ENCODE results near the gene TLX2. TPM values are rescaled to one million over a fixed set of nuclear protein-coding genes. Genes with fewer than 3 reads are reported as not detected.
A peak's percentile ranks its signal among the peaks of the same experiment; 100 is the strongest.

The TLX2 gene
- total RNA-seq, 1 experiment from 2014 or later, result not detected

DNA sequence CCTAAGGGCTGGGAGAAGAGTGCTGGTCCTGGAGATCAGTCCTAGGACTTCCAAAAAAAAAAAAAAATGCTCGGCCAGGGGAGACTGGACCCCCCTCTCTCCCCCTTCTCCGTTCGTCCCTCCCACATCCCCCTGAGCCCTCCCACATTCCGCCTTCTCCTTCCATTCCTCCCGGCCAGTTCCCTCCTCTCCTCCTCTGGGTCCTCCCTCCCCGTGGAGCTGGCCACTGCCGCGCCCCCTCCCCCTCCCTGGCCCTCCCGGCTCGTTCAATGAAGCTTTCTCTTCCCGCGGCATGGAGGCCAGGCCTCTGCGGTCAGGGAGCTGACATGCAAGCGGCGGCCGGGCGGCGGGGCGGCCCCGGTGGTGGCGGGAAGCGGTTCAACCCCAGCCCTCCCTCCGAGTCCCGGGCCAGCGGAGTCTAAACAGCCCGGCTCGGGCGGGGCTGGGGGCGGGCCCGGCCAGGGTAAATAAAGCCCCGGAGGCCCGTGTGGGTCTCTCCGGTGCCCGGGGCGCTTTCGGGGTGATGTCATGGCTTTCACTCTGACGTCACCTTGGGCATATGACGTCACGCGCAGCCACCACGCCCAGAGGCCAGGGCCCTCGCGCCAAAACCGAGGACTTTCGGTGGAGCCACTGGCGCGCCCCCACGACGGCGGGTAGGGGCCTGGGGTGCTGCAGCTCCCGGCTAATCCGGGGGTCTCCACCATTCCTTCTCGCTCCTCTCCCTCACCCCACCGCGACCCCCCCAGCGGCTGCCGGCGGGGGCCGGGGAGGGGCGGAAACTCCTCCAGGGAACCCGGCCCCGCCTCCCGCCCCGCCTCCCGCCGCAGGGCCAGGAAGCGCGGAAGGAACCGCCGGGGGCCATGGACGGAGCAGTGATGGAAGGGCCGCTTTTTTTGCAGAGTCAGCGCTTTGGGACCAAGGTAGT is 39.9 kb downstream of the TLX2 start, which contains the start of the genes DOK1 and LOXL3:
Gene DOK1 (plus strand): TSS at position 829 of the 928 bp plus-strand sequence. CDS start 35 bp downstream, at position 864.
Gene LOXL3 (minus strand): TSS at position 51 of the 928 bp plus-strand sequence. CDS start 1,308 bp downstream, outside the sequence.
- Histone ChIP-seq H3K36me3 (ENCODE audit: insufficient read depth, low read length, poor library complexity, severe bottlenecking) (peaks cover 7% of the 10 kb centered on the region), H3K27ac (ENCODE audit: low read depth, low read length, poor library complexity, severe bottlenecking) (peak within 1 kb of the TSS; percentile 78), H3K27me3 (replicated peaks; ENCODE audit: insufficient read depth, low read depth, low read length, poor library complexity) (no peaks in the 10 kb centered on the region), H3K4me1 (ENCODE audit: insufficient read depth, low read length, poor library complexity, severe bottlenecking) (peaks cover 3% of the 10 kb centered on the region), H3K9me3 (ENCODE audit: low read depth, low read length, poor library complexity, severe bottlenecking) (no peaks in the 10 kb centered on the region), H3K4me3 (ENCODE audit: low read depth, low read length, poor library complexity, severe bottlenecking) (peak within 1 kb of the TSS; percentile 76)
- ChIA-PET POLR2A (ENCODE audit: low non-redundant PET) (interaction anchor here (0.7 kb wide), 1 partner anchor 15 kb away, joined by 43 read pairs; no protein-coding TSS in a partner anchor), CTCF (no interaction called here)
- peak; percentile 85 for DNase-seq (ENCODE audit: low spot score)
- no TSS peak for BruUV-seq (replicated peaks)
- intact Hi-C loops (cut with micrococcal nuclease; ENCODE audit: unreplicated experiment), result no loop called here
- no peak for TF ChIP-seq EZH2 (IDR thresholded peaks at IDR 0.05; ENCODE audit: borderline replicate concordance, low read depth, low read length, poor library complexity, severe bottlenecking)
- TF ChIP-seq, protein P1, sequence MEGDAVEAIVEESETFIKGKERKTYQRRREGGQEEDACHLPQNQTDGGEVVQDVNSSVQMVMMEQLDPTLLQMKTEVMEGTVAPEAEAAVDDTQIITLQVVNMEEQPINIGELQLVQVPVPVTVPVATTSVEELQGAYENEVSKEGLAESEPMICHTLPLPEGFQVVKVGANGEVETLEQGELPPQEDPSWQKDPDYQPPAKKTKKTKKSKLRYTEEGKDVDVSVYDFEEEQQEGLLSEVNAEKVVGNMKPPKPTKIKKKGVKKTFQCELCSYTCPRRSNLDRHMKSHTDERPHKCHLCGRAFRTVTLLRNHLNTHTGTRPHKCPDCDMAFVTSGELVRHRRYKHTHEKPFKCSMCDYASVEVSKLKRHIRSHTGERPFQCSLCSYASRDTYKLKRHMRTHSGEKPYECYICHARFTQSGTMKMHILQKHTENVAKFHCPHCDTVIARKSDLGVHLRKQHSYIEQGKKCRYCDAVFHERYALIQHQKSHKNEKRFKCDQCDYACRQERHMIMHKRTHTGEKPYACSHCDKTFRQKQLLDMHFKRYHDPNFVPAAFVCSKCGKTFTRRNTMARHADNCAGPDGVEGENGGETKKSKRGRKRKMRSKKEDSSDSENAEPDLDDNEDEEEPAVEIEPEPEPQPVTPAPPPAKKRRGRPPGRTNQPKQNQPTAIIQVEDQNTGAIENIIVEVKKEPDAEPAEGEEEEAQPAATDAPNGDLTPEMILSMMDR (conservative IDR thresholded peaks at IDR 0.05; ENCODE audit: low read depth, low read length), result no peak

DNA sequence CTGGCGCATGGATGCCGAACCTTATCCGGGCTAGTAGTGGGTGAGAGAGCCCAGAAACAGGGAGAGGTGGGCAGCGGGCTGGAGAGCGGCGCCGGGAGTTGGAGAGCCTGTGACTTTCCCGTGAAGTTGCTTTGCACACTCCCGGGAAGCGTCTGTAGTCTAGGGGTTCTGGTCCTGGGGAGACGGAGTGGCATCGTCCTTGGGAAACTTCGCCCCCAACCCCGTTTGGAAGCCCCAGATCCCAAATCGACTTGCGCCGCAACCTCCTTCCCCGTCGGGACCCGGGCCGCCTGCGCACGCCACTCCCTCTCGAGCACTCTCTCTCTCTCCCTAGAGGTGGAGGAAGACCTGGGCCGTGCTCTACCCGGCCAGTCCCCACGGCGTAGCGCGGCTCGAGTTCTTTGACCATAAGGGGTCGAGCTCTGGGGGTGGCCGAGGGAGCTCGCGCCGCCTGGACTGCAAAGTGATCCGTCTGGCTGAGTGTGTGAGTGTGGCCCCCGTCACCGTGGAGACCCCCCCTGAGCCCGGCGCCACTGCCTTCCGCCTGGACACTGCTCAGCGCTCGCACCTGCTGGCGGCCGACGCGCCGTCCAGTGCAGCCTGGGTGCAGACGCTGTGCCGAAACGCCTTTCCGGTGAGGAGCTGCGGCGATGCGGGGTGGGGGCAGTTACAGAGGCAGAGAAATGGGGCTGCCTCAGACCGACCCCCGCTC is 40.7 kb downstream of the TLX2 start:
- intact Hi-C loops (cut with micrococcal nuclease; ENCODE audit: unreplicated experiment), result no loop called here
- ChIA-PET CTCF (no interaction called here), POLR2A (ENCODE audit: low non-redundant PET) (no interaction called here)
- no peaks in the 10 kb centered on the region for H3K9me3 ChIP-seq (ENCODE audit: low read depth, low read length, poor library complexity, severe bottlenecking)
- peaks cover 7% of the 10 kb centered on the region for H3K36me3 ChIP-seq (ENCODE audit: insufficient read depth, low read length, poor library complexity, severe bottlenecking)
- H3K27ac ChIP-seq (ENCODE audit: low read depth, low read length, poor library complexity, severe bottlenecking), result peak overlapping the region; percentile 78
- H3K27me3 ChIP-seq (replicated peaks; ENCODE audit: insufficient read depth, low read depth, low read length, poor library complexity), result no peaks in the 10 kb centered on the region
- no peaks in the 10 kb centered on the region for H3K4me1 ChIP-seq (ENCODE audit: insufficient read depth, low read length, poor library complexity, severe bottlenecking)
- TSS peak; percentile 54 for BruUV-seq (replicated peaks)
- TF ChIP-seq, protein P1 (conservative IDR thresholded peaks at IDR 0.05; ENCODE audit: low read depth, low read length), result no peak
- no peak for TF ChIP-seq EZH2 (IDR thresholded peaks at IDR 0.05; ENCODE audit: borderline replicate concordance, low read depth, low read length, poor library complexity, severe bottlenecking)
- DNase-seq (ENCODE audit: low spot score), result peak; percentile 36
- H3K4me3 ChIP-seq (ENCODE audit: low read depth, low read length, poor library complexity, severe bottlenecking), result peak overlapping the region; percentile 76

DNA sequence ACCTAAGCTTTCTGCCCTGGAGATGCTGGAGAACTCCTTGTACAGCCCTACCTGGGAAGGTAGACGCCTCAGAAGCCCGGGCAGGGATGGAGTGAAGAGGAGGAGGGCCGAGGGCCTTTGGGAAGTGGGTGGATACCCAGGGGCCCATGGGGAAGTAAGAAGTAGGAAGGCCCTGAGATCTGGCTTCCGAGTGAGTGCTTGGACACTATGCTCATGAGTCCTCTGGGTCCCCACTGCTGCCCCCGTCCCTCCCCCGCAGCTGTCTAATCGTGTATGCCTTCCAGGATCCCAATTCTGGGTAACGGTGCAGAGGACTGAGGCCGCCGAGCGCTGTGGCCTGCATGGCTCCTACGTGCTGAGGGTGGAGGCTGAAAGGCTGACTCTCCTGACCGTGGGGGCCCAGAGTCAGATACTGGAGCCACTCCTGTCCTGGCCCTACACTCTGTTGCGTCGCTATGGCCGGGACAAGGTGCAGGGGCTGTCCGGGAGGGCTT is 41.4 kb downstream of the TLX2 start:
- H3K27me3 ChIP-seq (replicated peaks; ENCODE audit: insufficient read depth, low read depth, low read length, poor library complexity), result no peaks in the 10 kb centered on the region
- H3K4me1 ChIP-seq (ENCODE audit: insufficient read depth, low read length, poor library complexity, severe bottlenecking), result no peaks in the 10 kb centered on the region
- no peak for DNase-seq (ENCODE audit: low spot score)
- H3K27ac ChIP-seq (ENCODE audit: low read depth, low read length, poor library complexity, severe bottlenecking), result no peak overlapping the region
- intact Hi-C loops (cut with micrococcal nuclease; ENCODE audit: unreplicated experiment), result no loop called here
- no peaks in the 10 kb centered on the region for H3K9me3 ChIP-seq (ENCODE audit: low read depth, low read length, poor library complexity, severe bottlenecking)
- no peak for TF ChIP-seq EZH2 (IDR thresholded peaks at IDR 0.05; ENCODE audit: borderline replicate concordance, low read depth, low read length, poor library complexity, severe bottlenecking)
- TF ChIP-seq, protein P1 (conservative IDR thresholded peaks at IDR 0.05; ENCODE audit: low read depth, low read length), result no peak
- BruUV-seq (replicated peaks), result no TSS peak
- peak overlapping the region; percentile 76 for H3K4me3 ChIP-seq (ENCODE audit: low read depth, low read length, poor library complexity, severe bottlenecking)
- POLR2A ChIA-PET (ENCODE audit: low non-redundant PET), result no interaction called here
- H3K36me3 ChIP-seq (ENCODE audit: insufficient read depth, low read length, poor library complexity, severe bottlenecking), result peaks cover 7% of the 10 kb centered on the region
- CTCF ChIA-PET, result no interaction called here
